CD4-positive, alpha-beta T cell treated with Interleukin-6 for 4 hours (primary cell): ENCODE measurements around the gene CACNA1C.

Source experiments
- DNase-seq: peaks from one replicate; pipeline ENCODE4 v3.0.0-alpha.2; 2020; ENCODE audit warnings: mixed read lengths

Gene CACNA1C

GRCh38 chr12:2332236-2332635 is 279.4 kb downstream of the CACNA1C start:
- no peak for DNase-seq

- DNase-seq, result no peak
These were observed 280.2 kb downstream of the CACNA1C start for GRCh38 chr12:2332947-2333346.

- DNase-seq, result no peak
These were observed 280.9 kb downstream of the CACNA1C start for GRCh38 chr12:2333491-2334195.

- no peak for DNase-seq
These were observed 281.5 kb downstream of the CACNA1C start for GRCh38 chr12:2334271-2334670.

GRCh38 chr12:2334689-2335088 is 281.9 kb downstream of the CACNA1C start:
- DNase-seq, result no peak

- no peak for DNase-seq
These were observed 282.3 kb downstream of the CACNA1C start for GRCh38 chr12:2335109-2335508.

DNA sequence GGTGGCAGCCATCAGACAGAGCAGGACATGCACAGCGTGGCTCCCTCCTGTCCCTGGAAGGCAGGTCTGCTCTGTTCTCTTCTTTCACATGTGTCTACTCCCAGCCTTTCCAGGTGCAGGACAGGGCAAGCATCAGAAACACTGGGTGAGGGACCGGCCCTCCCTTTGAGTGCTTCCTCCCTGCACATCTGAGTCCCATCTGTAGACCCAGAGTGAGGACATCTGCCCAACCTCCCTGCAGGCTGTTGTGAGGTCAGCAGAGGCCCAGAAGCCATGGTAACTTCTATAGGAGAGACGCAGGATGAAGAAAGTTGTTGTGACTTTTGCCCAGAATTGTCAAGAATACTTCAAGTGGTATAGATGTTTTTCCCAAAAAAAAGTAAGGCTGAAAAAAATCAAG is 282.7 kb downstream of the CACNA1C start:
- no peak for DNase-seq

DNA sequence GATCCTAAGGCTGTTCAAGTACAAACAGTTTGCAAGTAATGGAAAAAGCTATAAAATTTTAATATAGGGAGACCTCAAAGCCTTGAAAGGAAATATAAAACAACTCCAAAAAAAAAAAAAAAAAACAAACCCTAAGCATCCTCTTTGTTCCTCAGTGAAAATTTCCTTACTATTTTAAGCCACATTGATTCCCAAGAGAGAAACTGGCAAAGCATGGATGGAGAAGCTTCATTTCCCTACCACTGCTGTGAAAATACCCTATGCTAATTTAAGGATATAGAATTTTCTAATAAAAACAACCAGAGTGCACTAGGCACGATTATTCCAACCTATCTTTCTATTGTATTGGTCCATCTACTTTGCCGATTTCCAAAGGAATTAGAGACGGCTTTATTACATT is 283.1 kb downstream of the CACNA1C start:
- DNase-seq, result no peak

DNA sequence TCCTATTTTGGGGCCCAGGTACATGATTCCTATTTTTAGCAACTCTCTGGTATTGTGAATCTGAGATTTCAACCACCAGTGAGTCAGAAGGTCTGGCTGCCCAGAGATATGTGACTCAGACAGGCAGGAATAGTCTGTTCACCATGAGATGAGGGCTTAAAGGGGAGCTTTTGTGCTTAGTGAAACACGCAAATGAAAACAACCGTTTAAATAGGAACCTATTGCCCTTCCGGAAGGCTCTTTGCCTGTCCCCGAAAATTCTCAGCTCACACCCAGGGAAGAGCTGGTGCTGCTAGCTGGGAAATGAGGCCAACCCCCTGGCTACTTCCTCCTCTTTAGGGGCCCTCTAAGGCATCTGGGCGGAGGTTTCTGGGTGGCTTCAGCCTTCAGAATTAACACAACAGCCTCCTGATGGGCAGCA is 283.6 kb downstream of the CACNA1C start:
- no peak for DNase-seq

DNA sequence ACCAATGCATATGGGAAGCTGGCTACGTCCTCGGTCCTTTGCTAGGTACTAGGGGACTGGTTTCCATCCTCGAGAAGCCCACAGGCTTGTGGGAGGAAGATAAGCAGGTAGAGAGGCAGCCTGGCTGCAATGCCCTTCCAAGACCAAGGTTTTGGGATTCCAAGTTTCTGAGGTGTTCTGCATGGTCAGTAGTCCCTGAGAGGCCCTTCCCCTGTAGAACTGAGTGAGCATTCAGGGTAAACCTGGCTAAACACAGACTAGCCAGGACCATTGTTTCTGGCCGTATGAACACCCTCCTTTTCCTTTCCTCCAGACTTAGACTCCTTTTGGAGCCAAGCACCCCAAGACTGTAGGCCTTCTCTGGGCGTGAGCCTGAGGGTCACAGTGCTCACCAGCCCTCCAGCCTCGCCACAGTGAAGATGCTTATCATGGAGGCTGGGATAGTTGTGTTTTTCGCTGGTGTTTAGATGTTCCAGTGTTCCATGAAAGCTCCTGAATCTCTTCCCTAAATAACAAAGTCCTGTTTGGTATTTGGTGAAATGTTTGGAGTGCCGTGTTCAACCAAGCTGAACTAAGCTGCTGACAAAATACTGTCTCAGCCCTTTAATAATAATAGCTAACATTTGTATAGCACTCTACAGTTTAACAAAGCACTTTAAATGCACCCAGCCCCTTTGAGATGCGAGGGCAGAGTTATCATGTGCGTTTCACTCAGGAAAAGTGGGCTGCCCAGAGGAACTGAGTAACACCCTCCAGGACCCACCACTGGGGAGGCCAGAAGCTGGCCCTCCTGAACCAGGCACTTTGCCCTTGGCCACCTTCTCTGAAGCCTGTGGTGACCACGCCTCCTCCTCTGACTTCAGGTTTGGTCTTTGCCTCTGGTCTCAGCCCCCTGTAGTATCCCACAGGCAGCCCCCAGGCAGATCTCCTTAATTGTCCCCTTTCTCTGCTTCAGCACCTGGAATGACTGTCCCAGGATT is 284.5 kb downstream of the CACNA1C start:
- no peak for DNase-seq

DNA sequence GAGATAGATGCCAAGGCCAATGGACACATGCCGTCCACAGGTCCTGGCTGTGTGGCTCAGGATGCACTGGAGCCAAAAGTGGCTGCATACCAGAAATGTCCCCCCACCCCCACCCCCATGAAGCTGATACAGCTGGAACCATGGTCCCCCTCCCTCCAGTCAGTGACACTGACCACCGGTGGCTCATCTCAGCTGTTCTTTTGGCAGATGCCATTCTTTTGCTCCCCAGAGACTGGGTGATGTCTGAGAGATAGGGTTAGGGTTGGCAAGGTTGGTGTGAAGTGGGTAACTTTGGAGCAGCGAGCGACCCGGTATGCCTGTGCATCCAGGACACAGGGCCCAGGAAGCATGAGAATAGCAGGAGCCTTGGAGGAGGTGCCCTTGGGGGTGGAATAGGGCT is 285.6 kb downstream of the CACNA1C start:
- no peak for DNase-seq

DNA sequence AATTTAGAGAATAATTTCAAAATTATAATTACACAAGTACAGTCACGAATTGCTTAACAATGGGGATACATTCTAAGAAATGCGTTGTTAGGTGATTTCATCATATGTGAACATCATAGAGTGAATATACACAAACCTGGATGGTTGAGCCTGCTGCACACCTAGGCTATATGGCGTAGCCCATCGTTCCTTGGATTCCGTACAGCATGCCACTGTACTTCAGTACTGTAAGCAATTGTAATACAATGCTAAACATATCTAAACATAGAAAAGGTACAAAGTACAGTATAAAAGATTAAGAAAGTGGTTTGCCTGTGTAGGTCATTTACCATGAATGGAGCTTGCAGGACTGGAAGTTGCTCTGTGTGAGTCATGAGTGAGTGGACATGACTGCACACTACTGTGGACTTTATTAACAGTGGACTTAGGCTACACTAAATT is 286.2 kb downstream of the CACNA1C start:
- DNase-seq, result no peak

- no peak for DNase-seq
These were observed 288.4 kb downstream of the CACNA1C start for GRCh38 chr12:2341051-2341751.

DNA sequence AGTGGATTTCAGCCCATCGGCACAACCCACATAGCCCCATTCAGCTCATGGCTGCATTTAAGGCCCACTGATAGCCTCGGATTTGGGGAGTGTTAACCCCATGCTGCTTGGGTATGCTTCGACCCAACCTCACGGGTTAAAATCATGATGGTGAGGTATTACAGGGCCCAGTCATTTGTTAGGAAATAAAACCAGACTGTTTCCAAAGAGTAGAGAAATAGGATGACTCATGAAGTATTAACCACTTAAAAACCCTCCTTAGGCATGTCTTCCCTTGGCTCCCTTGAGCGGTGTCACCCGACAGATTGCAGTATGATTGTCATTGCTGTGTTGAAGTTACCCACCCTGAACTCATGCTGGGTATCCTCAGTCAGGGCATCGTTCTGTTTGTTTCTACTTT is 289.1 kb downstream of the CACNA1C start:
- DNase-seq, result no peak

DNA sequence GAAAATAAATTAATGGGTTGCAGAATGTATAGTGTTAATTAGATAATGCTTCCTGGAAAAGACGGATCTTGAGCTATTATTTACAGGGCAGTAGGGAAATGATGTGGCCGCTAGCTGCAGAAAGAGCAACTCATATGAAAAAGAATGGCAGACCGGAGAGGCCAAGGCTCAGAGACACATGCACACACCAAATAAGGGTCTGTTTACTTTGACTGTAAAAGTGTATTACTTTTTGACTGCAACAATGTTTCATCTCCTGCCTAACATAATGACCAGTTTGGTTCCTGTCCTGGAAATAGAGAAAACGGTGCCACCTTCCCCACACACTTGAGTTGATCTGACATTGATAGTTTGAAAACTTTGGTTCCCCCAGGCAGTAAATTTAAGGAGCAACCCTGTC is 290.9 kb downstream of the CACNA1C start:
- DNase-seq, result no peak

DNA sequence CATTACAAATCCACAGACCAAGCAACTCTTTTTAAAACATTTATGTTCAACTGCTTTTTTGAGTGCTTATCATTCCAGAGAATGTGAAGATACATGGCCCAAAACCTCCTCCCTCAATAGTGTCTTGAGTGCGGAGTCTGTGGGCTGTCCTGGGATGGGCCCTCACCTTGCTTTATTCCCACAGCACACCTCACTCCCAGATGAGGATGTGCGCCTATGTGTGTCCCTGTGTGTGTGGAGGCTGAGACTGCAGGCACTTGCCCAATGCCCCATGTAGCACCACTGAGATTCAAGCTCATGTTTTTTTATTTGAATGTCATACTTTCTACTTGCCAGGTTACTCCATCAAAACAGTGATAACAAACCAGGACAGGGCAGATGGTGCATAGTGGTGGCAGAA is 291.7 kb downstream of the CACNA1C start:
- no peak for DNase-seq

DNA sequence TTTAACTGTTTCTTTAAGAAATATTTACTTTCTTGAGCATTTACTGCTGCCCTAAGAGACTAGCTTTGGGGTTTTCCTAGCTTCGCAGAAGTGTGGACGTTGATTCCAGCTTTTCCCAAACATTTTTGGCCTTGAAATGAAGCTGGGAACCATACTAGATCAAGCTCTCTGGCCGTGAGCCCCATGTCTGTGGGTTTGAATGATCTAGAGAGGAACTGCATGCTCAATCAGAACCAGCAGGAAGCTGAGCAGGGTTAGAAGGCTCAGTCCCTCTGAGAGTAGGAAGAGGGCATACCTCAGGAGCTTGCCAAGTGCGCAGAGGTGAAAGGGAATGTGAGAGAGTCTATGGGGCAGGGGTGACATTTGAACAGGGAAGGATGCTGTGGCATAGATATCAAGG is 292.1 kb downstream of the CACNA1C start:
- DNase-seq, result no peak

GRCh38 chr12:2345902-2346301 is 293.1 kb downstream of the CACNA1C start:
- DNase-seq, result no peak

GRCh38 chr12:2346416-2346815 is 293.6 kb downstream of the CACNA1C start:
- DNase-seq, result no peak

DNA sequence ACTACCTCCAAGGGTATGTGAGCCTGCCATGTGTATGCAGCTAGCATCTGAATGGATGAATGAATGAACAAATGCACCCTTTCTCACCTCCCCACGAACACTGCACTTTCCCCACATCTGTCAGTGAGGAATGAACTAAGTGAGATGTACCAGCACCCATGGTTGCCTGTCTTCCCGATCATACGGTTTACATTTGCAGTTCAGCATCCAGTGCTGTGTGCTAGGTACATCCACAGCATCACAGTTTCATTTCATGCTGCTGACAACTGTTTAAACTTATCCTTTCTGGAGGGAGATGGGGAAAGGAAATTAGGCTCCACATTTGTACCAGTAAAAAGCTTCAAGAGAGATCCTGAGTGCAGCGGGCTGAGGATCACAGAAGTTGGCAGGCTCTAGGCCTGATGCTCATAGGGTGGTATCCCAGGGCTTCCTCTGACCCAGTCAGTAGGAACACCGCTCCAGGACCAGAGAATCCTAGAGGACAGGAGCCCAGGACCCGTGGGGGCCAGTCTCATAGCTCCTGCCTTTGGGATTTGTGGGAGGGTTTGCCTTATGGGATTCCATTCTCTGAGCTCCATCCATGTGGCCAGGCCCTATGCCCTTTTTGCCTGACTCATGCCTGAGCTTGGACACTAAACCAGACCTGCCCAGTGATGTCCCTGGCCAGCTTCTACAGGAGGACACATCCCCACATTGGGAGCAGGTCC is 294.5 kb downstream of the CACNA1C start:
- no peak for DNase-seq

GRCh38 chr12:2347844-2348481 is 295.2 kb downstream of the CACNA1C start:
- no peak for DNase-seq

DNA sequence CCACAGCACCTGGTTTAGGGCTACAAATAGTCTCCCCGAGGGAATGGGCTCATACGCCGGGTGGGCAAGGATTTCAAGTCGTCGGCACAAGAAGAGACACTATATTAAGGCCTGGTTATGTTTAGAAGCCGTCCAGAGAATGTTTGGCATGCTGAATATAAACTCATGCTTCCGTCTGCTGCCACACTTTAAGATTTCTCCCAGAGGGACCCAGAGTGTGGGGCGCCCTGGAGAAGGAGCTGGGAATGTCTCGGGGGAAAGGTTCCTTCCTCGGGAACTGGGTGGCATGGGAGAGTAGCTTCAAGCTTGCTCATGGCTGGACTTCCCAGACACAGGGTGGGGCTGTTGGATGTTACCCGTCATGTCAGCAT is 295.7 kb downstream of the CACNA1C start:
- DNase-seq, result no peak
